SK-N-SH (cell line): ENCODE results near the gene LRRC25. TPM values are rescaled to one million over a fixed set of nuclear protein-coding genes. Genes with fewer than 3 reads are reported as not detected.

ENCODE experiments used
- CTCF ChIA-PET: fragments of 300-600, 350-600 bp; formaldehyde crosslinking; extraction: SDS; loops from one replicate; lab custom pipeline; 2021; lab: Yijun Ruan, JAX
- POLR2A ChIA-PET: fragments of 350-600 bp; sonication (Branson Sonifier 250); formaldehyde crosslinking; extraction: SDS; loops from one replicate; lab custom pipeline; 2020; ENCODE audit warnings: antibody characterized with exemption, inconsistent platforms; lab: Yijun Ruan, JAX
- DNase-seq: peaks from one replicate; pipeline ENCODE4 v3.0.0; 2012
- H2AFZ ChIP-seq: fragments of 200-600 bp; sonication (generic); 2 replicates; pipeline ENCODE4 v1.8.1; 2016; ENCODE audit warnings: antibody characterized with exemption, mild to moderate bottlenecking, low read depth
- H3F3A ChIP-seq: fragments of 200-600 bp; sonication (generic); replicated peaks from 2 replicates; pipeline ENCODE3; 2016; ENCODE audit warnings: antibody characterized with exemption, mild to moderate bottlenecking; ENCODE audit not compliant: insufficient read depth
- H3K27ac ChIP-seq, 2 experiments: fragments of 200-500 bp in 1 of 2; fragments of 200-600 bp in 1 of 2; sonication (Bioruptor generic) in 1 of 2; sonication (generic), shearing (Covaris generic) in 1 of 2; 2 replicates each; pipeline versions ENCODE4 v1.5.1 to v1.6.1; 2014 to 2016; ENCODE audit warnings: low read depth in 2 of 2, inconsistent platforms in 1 of 2, low read length in 1 of 2, mild to moderate bottlenecking in 1 of 2, mixed read lengths in 1 of 2
- H3K27me3 ChIP-seq: fragments of 200-600 bp; sonication (generic), shearing (Covaris generic); 2 replicates; pipeline ENCODE4 v1.6.1; 2016; ENCODE audit warnings: mixed run types; ENCODE audit not compliant: insufficient read depth
- H3K36me3 ChIP-seq, 2 experiments: fragments of 200-500 bp in 1 of 2; fragments of 200-600 bp in 1 of 2; sonication (Bioruptor generic) in 1 of 2; sonication (generic) in 1 of 2; replicated peaks in 1 of 2; 2 replicates each; pipeline versions ENCODE3 to v1.5.1; 2014 to 2016; ENCODE audit warnings: low read length in 1 of 2, mild to moderate bottlenecking in 1 of 2; ENCODE audit not compliant: insufficient read depth in 2 of 2, control insufficient read depth in 1 of 2
- H3K4me1 ChIP-seq, 2 experiments: fragments of 200-500 bp in 1 of 2; fragments of 200-600 bp in 1 of 2; sonication (Bioruptor generic) in 1 of 2; sonication (generic), shearing (Covaris generic) in 1 of 2; 2 replicates each; pipeline versions ENCODE4 v1.5.1 to v1.6.1; 2014 to 2016; ENCODE audit warnings: low read depth in 1 of 2, low read length in 1 of 2, mixed run types in 1 of 2; ENCODE audit not compliant: insufficient read depth in 2 of 2, control insufficient read depth in 1 of 2
- H3K4me2 ChIP-seq: fragments of 200-600 bp; sonication (generic), shearing (Covaris generic); 2 replicates; pipeline ENCODE4 v1.6.1; 2017; ENCODE audit warnings: mixed run types
- H3K4me3 ChIP-seq, 2 experiments: fragments of 200-500 bp in 1 of 2; fragments of 200-600 bp in 1 of 2; sonication (Bioruptor generic) in 1 of 2; sonication (generic), shearing (Covaris generic) in 1 of 2; 2 replicates each; pipeline versions ENCODE4 v1.5.1 to v1.8.1; 2014 to 2016; ENCODE audit warnings: low read depth in 2 of 2, inconsistent platforms in 1 of 2, low read length in 1 of 2, mild to moderate bottlenecking in 1 of 2, mixed read lengths in 1 of 2, moderate library complexity in 1 of 2
- H3K79me2 ChIP-seq: fragments of 200-600 bp; sonication (generic); 2 replicates; pipeline ENCODE4 v1.8.1; 2017; ENCODE audit warnings: mild to moderate bottlenecking; ENCODE audit not compliant: insufficient read depth
- H3K9ac ChIP-seq: fragments of 200-600 bp; sonication (generic); 2 replicates; pipeline ENCODE4 v1.6.1; 2017; ENCODE audit warnings: mixed run types
- H3K9me2 ChIP-seq: fragments of 200-600 bp; sonication (generic); 2 replicates; pipeline ENCODE4 v1.6.1; 2017; ENCODE audit warnings: mixed run types
- H3K9me3 ChIP-seq: fragments of 200-600 bp; sonication (generic); 2 replicates; pipeline ENCODE4 v1.6.1; 2017; ENCODE audit warnings: mixed run types, mild to moderate bottlenecking, moderate library complexity
- H4K20me1 ChIP-seq: fragments of 200-600 bp; sonication (generic); 2 replicates; pipeline ENCODE4 v1.6.1; 2017; ENCODE audit warnings: mild to moderate bottlenecking, mixed run types; ENCODE audit not compliant: insufficient read depth
- CTCF ChIP-seq: fragments of 200-600 bp; sonication (generic); IDR thresholded peaks from 2 replicates; pipeline ENCODE4 v1.6.1; 2017; ENCODE audit warnings: antibody characterized with exemption, mild to moderate bottlenecking, moderate library complexity
- EZH2phosphoT487 ChIP-seq: fragments of 200-600 bp; sonication (generic); IDR thresholded peaks from 2 replicates; pipeline ENCODE4 v1.6.1; 2017; ENCODE audit warnings: low read depth, mixed run types, mild to moderate bottlenecking, antibody characterized with exemption, moderate library complexity, borderline replicate concordance
- FOXM1 ChIP-seq: IDR thresholded peaks from 2 replicates; pipeline ENCODE4 v1.4.0; 2012; ENCODE audit warnings: low read depth, mild to moderate bottlenecking
- GABPA ChIP-seq: IDR thresholded peaks from 2 replicates; pipeline ENCODE4 v1.4.0; 2012; ENCODE audit warnings: low read depth, mild to moderate bottlenecking
- IRF3 ChIP-seq: fragments of 150-350 bp; IDR thresholded peaks from 2 replicates; pipeline ENCODE4 v1.6.1; 2016; ENCODE audit warnings: mild to moderate bottlenecking, low read depth, low read length
- MEF2A ChIP-seq: IDR thresholded peaks from 2 replicates; pipeline ENCODE4 v1.4.0; 2012; ENCODE audit warnings: low read depth, borderline replicate concordance
- NRF1 ChIP-seq: IDR thresholded peaks from 2 replicates; pipeline ENCODE4 v1.6.1; 2012; ENCODE audit warnings: low read depth, mild to moderate bottlenecking, low read length
- PBX3 ChIP-seq: IDR thresholded peaks from 2 replicates; pipeline ENCODE4; 2012
- POLR2AphosphoS5 ChIP-seq: IDR thresholded peaks from 2 replicates; pipeline ENCODE4 v1.6.1; 2012; ENCODE audit warnings: low read depth, low read length
- RAD21 ChIP-seq: IDR thresholded peaks from 2 replicates; pipeline ENCODE4 v1.6.1; 2012; ENCODE audit warnings: mild to moderate bottlenecking, low read length
- RCOR1 ChIP-seq: fragments of 150-350 bp; IDR thresholded peaks from 2 replicates; pipeline ENCODE4 v1.6.1; 2017; ENCODE audit warnings: antibody characterized with exemption, low read length
- RXRA ChIP-seq: IDR thresholded peaks from 2 replicates; pipeline ENCODE4 v1.4.0; 2012; ENCODE audit warnings: low read depth, mild to moderate bottlenecking, borderline replicate concordance
- SIN3A ChIP-seq: IDR thresholded peaks from 2 replicates; pipeline ENCODE4 v1.6.1; 2012; ENCODE audit warnings: low read depth, mild to moderate bottlenecking, low read length, moderate library complexity, borderline replicate concordance
- TAF1 ChIP-seq: IDR thresholded peaks from 2 replicates; pipeline ENCODE4 v1.6.1; 2012; ENCODE audit warnings: low read depth, mild to moderate bottlenecking, low read length, moderate library complexity, borderline replicate concordance
- TCF12 ChIP-seq: IDR thresholded peaks from 2 replicates; pipeline ENCODE4 v1.4.0; 2012
- TEAD4 ChIP-seq: IDR thresholded peaks from 2 replicates; pipeline ENCODE4 v1.4.0; 2012; ENCODE audit warnings: mild to moderate bottlenecking, borderline replicate concordance; ENCODE audit not compliant: insufficient read depth
- USF1 ChIP-seq: IDR thresholded peaks from 2 replicates; pipeline ENCODE4 v1.4.0; 2012; ENCODE audit warnings: low read depth, borderline replicate concordance
- WGBS: methylation state at CpG from one replicate; pipeline ENCODE4 v1.1.6; 2017; ENCODE audit warnings: low lambda C conversion rate; 5-methylcytosine and 5-hydroxymethylcytosine counted together
- polyA plus RNA-seq, 3 experiments: library from polyadenylated mRNA; depleted of rRNA; stranded (reverse); fragments of >200 nt; gene quantifications; 2 replicates each; pipeline ENCODE4 v1.2.3, GENCODE V29; 2012

LRRC25 gene
- polyA plus RNA-seq, 1 of the 3 experiments (the other 2 are of a cell fraction), result not detected

DNA sequence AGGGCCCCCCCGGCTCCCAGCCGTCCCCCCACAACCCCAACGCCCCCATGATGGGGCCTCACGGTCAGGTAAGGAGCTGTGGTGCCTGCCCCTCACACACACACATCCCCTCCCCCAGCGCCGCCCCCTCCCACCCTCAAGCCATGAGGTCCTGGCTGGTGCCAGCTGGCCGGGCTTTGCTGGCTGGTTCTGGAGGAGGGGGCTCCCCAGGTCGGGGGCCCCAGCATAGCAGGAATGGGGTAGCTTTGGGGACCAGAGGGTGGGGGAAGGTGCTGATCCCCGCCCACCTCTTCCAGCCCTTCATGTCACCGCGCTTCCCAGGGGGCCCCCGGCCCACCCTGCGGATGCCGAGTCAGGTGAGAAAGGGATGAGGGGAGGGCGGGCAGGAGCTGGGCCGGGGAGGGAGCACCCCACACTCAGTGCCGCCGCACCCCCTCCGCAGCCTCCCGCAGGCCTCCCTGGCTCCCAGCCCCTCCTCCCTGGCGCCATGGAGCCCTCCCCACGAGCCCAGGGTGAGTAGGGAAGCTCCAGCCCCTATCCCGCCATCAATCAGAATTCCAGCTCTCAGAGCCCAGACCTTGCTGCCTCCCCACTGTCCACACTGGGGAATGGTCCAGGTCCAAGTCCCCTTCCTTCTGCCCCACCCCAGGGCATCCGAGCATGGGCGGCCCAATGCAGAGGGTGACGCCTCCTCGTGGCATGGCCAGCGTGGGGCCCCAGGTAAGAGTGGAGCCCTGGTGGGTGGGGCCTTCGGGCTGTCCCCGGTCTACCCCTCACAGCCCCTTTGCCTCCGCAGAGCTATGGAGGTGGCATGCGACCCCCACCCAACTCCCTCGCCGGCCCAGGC, 34.2 kb upstream of the LRRC25 start:
- Histone ChIP-seq H3F3A (peaks cover 5% of the 10 kb centered on the region), H3K9me2 (no peaks in the 10 kb centered on the region), H3K79me2 (peaks cover 7% of the 10 kb centered on the region; the same call in 1 of the 2 replicates), H2AFZ (no peak overlapping the region), H3K36me3 (peaks cover 0 to 11% of the 10 kb centered on the region in 2 experiments), H3K9me3 (no peaks in the 10 kb centered on the region), H3K27me3 (no peaks in the 10 kb centered on the region), H4K20me1 (peaks cover under 1% of the 10 kb centered on the region; the same call in 1 of the 2 replicates), H3K27ac (no peak overlapping the region; a peak in 1 of 4 replicates), H3K4me2 (no peak overlapping the region), H3K4me1 (peaks cover 15 to 58% of the 10 kb centered on the region in 2 experiments; a peak in 2 of 4 replicates), H3K9ac (no peak overlapping the region), H3K4me3 (no peak overlapping the region)
- TF ChIP-seq FOXM1 (no peak), SIN3A (no peak), EZH2phosphoT487 (no peak), PBX3 (no peak), RXRA (no peak), NRF1 (no peak), RAD21 (no peak), RCOR1 (no peak), GABPA (no peak), TAF1 (no peak), IRF3 (no peak), POLR2AphosphoS5 (no peak), USF1 (no peak), CTCF (no peak), TCF12 (no peak), MEF2A (no peak), TEAD4 (no peak)
- 91% methylated on average over 11 of the region's 34 CpGs for WGBS
- ChIA-PET CTCF (interaction anchor here (0.8 to 1.5 kb wide), 5 partner anchors 8 to 45 kb away, joined by 3 to 5 read pairs (median 3); partner anchors contain the start of genes GDF15 and SSBP4), POLR2A (interaction anchor here (1.6 kb wide), 1 partner anchor 150 kb away, joined by 4 read pairs; the partner anchor contains the start of gene JUND)
- no peak for DNase-seq
